GM18861 (cell line): ENCODE data around the gene FAM177A1.
"Not testable (repeated sequence)": the region's sequence is repeated elsewhere in the genome, so short reads cannot be mapped to it uniquely, and the experiment has no call there.

Experiments
- ATAC-seq: cut with Tn5 transposase; IDR thresholded peaks from one replicate; pipeline ENCODE4 v1.9.1; 2021; ENCODE audit not compliant: unreplicated experiment

The FAM177A1 gene

DNA sequence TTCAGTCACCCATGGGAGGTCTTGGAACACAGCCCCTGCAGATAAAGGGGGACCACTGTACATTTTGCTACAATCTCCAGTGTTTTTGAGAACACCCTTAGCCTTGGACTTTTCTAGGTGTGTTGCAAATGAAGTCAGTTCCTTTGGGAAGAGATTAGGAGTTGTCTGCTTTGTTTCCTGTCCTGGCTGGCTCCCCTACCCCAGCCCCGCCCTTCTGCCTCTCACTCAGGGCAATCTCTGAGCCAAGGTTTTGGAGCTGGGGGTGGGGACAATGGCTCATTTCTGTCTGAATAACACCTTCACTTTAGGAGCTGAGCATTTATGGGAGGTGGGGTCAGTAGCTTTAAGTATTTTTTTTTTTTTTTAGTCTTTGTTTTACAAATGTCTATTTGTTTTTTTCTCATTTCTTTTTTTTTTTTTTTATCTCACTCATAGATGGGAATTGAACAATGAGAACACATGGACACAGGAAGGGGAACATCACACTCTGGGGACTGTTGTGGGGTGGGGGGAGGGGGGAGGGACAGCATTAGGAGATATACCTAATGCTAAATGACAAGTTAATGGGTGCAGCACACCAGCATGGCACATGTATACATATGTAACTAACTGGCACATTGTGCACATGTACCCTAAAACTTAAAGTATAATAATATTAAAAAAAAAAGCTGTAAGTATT lies 15.2 kb downstream of the FAM177A1 start:
- ATAC-seq = not testable (repeated sequence)

DNA sequence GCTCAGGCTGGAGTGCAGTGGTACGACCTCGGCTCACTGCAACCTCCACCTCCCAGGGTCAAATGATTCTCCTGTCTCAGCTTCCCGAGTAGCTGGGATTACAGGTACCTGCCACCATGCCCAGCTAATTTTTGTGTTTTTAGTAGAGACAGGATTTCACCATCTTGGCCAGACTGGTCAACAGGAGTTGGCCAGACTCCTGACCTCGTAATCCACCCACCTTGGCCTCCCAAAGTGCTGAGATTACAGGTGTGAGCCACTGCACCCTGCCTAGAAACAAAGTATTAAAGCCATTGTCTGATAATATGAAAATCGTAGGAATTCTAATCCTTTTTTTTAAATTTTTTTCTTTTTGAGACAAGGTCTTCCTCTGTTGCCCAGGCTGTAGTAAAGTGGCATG lies 19.7 kb downstream of the FAM177A1 start:
- ATAC-seq = not testable (repeated sequence)

- no peak for ATAC-seq
Measured at GRCh38 chr14:35068238-35069012, 22.4 kb downstream of the FAM177A1 start.

DNA sequence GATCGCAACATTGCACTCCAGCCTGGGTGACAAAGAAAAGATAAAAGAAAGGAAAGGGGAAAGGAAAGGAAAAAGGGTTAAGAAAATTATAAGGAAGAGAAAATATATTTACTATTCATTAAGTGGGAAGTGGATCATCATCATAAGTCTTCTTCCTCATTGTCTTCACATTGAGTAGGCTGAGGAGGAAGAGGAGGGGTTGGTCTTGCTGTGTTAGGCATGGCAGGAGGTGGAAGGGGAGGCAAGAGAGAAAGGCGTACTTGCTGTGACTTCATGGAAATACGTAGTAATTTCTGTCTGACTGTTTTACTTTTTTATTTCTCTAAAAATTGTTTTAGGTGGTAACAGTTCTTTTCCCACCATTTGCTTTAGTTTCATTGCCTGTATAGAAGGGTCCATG lies 26.2 kb downstream of the FAM177A1 start:
- ATAC-seq = no peak

- ATAC-seq = no peak
Measured at GRCh38 chr14:35073486-35073885, 27.4 kb downstream of the FAM177A1 start.

DNA sequence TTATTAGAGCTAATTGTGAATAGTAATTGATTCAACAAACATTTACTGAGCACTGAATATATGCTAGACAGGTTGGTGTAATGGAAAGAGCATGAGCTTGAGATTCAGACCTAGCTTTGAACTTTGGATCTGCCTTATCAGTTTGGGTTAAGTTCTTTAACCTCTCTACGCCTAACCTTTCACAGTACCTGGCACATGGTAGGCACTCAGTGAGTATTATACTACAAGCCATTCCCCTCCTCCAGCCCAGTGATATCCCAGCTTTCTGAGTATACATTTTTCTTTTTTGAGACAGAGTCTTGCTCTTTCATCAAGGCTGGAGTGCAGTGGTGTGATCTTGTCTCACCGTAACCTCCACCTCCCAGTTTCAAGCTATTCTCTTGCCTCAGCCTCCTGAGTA lies 32.0 kb downstream of the FAM177A1 start:
- no peak for ATAC-seq

DNA sequence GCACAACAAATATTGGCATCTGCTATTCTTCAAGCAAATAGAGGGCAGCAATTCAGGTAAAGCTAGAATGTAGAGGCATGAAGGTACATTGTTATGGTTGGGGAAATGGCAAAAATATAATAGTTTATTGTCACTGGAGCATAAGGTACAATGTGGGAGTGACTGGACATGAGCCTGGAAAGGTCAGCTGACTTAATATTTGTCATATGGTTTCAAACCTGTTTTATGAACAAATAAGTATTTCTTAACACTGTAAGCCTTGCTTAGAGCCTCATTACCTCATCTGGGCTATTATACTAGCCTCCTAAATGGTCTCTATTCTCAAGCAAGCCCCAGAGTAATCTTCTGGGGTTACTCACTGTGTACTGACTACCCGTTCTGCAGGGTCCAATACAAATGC lies 33.7 kb downstream of the FAM177A1 start:
- ATAC-seq = no peak

DNA sequence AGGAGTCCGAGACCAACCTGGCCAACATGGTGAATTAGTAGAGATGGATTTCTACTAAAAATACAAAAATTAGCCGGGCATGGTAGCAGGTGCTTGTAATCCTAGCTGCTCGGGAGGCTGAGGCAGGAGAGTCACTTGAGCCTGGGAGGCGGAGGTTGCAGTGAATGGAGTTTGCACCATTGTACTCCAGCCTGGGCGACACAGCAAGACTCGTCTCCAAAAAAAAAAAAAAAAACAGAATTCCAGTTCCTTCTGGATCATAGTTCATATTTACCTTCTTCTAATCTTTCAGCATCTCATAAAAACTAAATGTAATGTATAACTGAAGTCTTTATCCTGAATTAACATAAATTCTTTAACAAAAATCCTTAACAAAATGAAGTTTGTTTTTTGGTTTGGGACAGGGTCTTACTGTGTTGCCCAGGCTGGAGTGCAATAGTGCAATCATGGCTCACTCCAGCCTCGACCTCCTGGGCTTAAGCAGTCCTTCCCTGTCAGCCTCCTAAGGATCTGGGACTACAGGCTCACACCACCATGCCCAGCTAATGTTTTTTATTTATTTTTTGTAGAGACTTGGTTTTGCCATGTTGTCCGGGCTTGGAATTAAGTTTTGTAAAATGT lies 37.6 kb downstream of the FAM177A1 start:
- ATAC-seq = no peak

DNA sequence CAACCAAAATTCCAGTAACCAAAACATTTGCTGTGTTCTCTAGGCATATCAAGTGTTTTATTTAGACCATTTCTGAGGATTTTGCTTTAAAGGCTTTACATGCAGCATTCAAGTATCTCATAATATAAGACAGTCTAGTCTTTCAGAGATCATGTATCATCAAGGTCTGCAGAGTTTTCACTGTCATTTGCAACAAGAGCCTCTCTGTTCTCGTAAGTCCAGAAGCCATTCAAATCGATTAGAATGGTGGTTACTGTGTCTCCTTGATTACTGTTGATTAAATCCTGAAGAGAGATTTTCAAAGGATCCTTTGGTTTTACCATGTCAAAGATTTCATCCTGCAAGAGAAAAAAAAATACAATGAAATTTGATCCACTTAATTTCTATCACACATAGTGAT lies 39.4 kb downstream of the FAM177A1 start:
- ATAC-seq = no peak

DNA sequence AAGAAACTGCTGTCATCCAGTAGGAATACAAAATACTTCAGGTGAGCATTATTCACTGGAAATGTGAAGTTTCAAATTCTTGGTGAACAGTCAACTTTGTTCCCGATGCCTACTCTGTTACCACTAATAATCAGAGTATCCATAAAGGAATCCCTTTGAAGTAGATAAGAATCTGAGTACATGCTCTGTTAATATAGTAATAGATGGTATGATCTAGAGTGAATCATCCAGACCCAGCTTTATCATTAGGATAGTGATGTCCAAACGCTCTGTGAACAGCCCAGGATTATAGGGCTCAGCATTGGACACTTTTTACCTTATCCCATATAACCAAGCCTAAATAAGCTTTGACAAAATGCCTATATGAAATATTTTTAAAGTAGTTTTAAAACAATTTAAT lies 42.4 kb downstream of the FAM177A1 start:
- no peak for ATAC-seq

DNA sequence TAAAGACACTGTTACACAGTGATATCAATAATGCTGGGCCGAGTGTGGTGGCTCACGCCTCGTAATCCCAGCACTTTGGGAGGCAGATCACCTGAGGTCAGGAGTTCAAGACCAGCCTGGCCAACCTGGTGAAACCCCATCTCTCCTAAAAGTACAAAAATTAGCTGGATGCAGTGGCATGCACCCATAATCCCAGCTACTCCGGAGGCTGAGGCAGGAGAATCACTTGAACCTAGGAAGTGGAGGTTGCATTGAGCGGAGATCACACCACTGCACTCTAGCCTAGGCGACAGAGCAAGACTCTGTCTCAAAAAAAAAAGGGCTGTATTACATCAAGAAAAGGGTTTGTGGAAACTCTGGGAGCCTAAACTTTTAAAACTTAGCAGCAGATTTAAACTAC lies 48.6 kb downstream of the FAM177A1 start:
- ATAC-seq = not testable (repeated sequence)

GRCh38 chr14:35107866-35108265 lies 61.8 kb downstream of the FAM177A1 start:
- no peak for ATAC-seq

GRCh38 chr14:35112641-35113040 lies 66.6 kb downstream of the FAM177A1 start:
- no peak for ATAC-seq

DNA sequence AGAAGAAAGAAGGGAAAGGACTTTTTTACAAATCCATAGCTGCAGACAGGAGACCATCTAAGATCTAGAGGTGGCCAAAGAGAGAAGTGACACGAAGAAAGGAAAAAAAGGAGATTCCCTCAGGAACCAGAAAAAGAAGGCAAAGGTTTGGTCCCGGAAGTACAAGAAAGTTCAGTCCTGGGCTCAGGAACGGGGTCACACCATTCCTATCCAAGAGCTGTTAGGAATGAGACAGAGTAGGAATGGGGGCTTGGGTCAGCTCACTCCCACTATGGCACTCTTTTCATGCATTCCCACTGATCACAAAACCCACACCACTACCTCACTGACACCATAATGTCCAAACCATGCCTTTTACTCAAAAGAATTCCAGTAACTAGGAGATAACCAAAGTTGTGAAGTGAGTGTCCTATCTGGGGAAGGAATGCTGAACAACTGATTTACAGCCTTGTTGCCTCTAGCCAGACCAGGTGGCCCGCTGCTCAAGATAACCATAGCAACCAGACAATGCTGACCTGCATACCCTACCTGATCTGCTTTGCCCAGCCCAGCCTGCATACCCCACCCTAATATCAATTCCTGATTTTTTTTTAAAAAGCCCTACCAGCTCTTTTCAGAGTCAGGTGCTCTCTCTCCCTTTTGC lies 67.4 kb downstream of the FAM177A1 start:
- no peak for ATAC-seq

GRCh38 chr14:35114036-35114435 lies 68.0 kb downstream of the FAM177A1 start:
- no peak for ATAC-seq

- no peak for ATAC-seq
Measured at GRCh38 chr14:35116242-35116641, 70.2 kb downstream of the FAM177A1 start.

GRCh38 chr14:35117112-35117511 lies 71.0 kb downstream of the FAM177A1 start:
- ATAC-seq = no peak

- no peak for ATAC-seq
Measured at GRCh38 chr14:35121026-35121886, 75.2 kb downstream of the FAM177A1 start.

DNA sequence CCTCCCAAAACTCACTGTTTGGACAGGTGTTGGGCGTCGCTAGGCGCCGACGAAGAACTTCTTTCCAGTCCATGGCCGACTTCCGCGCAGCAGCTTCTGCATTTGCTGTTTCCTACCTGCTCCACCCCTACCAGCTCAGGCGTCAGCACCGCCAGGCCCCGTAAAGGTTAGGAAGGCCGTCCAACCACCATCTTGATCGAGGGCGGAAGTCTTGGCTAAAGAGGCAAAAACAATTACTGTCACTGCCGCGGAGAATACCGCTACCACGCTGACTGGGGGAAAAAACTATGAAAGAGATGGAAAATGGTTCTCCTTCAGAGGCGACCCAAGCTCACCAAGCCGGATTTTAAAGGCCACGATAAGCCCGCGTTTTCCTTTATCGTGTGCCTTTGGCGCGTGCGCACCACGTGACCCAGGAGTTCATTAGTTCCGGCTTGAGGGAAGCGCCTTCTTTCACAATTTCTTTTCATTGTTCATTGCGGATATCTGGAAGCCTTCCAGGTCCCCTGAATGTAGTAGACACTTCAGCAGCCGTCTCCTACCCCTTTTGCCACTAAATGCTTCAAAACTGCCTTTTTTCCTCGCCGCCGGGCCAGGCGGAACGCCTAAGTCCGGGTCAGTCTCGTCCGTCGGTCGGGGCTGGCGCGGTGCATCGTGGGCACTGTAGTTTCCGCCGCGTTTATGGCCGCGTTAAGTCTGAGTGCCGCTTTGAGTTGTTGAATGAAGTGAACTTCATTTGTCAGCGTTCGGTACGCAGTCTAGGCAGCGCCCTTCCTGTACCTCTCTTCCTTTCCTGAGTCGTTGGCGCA lies 76.0 kb downstream of the FAM177A1 start, which contains the start of the genes PPP2R3C and PRORP:
PPP2R3C (minus strand) TSS at position 104 of the 809 bp plus-strand sequence; CDS start at position 73, 31 bp downstream.
PRORP (plus strand) TSS at position 666 of the 809 bp plus-strand sequence. CDS start 694 bp downstream, outside the sequence.
- ATAC-seq = peak; percentile 83
